Measurements from ENCODE around the gene LCN10. TPM values are rescaled to one million over a fixed set of nuclear protein-coding genes. Genes with fewer than 3 reads are reported as not detected.

LCN10 gene
- total and polyA plus RNA-seq, 10 of the 15 experiments (the other 5 are each of a cell fraction or from before 2014, with no cell fraction given), result 0.06 to 1.3 (median 0.21) TPM; not detected in 1

DNA sequence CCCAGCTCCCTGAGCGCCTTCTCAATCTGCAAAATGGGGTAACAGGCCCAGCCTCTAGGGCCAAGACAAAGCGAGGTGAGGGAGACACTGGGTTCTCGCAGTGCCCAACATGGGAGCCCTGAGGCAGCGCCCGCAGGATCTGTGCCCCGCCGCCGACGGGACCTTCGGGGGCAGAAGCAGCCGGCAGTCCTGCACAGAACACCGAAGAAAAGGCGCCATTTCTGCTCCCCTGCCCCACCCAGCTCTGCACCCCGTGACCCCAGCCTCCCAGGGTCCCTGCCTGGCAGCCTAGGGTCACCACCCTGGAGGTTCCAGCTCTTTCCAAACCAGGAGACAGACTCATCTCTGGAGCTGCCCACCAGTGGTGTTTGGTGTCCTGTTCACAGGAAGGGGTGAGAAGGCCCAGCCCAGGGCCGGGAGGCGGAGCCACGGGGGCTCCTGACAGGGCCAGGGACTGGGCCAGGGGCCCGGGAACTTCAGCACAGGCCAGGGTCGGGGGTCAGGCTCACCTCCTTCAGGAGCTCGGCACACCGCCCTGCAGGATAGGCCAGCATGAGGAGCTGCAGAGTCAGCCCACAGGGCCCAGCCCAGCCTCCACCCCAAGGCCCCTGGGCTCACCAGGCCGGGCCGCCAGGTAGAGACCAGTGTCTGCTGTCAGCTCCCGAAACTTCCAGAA is 12.0 kb upstream of the LCN10 start (continued):
- TF ChIP-seq ZNF207 (IDR thresholded peaks at IDR 0.05; ENCODE audit: borderline replicate concordance) (no peak), BCL11A (IDR thresholded peaks at IDR 0.05; ENCODE audit: low read depth, low read length) (no peak)

DNA sequence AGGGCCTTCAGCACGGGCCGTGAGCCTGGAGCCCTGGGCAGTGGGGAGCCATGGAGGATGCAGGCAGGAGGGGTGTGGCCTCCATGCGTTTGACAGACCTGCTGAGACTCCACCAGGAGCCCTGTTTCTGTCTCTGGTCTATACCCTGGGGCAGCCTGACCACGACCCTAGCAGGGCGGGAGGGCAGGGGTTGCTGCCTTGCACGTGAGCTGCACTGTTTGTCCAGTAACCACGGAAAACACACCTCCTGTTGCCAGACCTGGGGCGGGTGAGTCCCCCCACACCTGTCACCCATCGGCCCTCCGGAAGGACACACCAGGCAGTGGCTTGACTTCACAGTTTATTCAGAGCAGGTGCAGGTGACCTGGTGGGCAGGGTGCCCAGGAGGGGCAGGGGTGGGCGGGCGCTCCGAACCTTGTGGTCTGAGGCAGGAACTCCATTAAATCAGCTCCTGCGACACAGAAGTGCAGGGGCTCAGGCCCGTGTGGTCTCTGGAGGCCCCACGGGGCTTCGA is 11.4 kb upstream of the LCN10 start:
- ChIA-PET RAD21 (ENCODE audit: unreplicated experiment) (no interaction called here), SMC1A (ENCODE audit: uncharacterized antibody, unreplicated experiment) (no interaction called here), POLR2A (no interaction called here), CTCF (no interaction called here)
- TF ChIP-seq POLR2A (IDR thresholded peaks at IDR 0.05; ENCODE audit: low read depth, low read length) (no peak), BRCA1 (IDR thresholded peaks at IDR 0.05; ENCODE audit: low read depth, low read length) (no peak)
- TF ChIP-seq, protein P1, sequence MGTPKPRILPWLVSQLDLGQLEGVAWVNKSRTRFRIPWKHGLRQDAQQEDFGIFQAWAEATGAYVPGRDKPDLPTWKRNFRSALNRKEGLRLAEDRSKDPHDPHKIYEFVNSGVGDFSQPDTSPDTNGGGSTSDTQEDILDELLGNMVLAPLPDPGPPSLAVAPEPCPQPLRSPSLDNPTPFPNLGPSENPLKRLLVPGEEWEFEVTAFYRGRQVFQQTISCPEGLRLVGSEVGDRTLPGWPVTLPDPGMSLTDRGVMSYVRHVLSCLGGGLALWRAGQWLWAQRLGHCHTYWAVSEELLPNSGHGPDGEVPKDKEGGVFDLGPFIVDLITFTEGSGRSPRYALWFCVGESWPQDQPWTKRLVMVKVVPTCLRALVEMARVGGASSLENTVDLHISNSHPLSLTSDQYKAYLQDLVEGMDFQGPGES (IDR thresholded peaks at IDR 0.05), result no peak
- WGBS (ENCODE audit: insufficient coverage, insufficient replicate concordance, low lambda C conversion rate, missing lambda C conversion rate), result 14% methylated on average over 14 of the region's 17 CpGs
- H3K79me2 ChIP-seq (ENCODE audit: control insufficient read depth, insufficient read depth, low read length), result no peaks in the 10 kb centered on the region
- ATAC-seq (no peak), FAIRE-seq (no peak), DNase-seq (ENCODE audit: low read depth, low spot score) (no peak)
- H3K27me3 ChIP-seq (replicated peaks in 1 of 2; ENCODE audit: control insufficient read depth in 2 of 2, insufficient read depth in 2 of 2, low read length in 1 of 2), result 0 out of 4 replicates have a peak, but pooled peaks cover 0 to 2% of the 10 kb centered on the region in 2 experiments
- no TSS peak for BruUV-seq (replicated peaks)
- H3K4me1 ChIP-seq (ENCODE audit: control insufficient read depth, insufficient read depth, low read length), result no peaks in the 10 kb centered on the region
- H4K20me1 ChIP-seq (ENCODE audit: control insufficient read depth, insufficient read depth), result no peaks in the 10 kb centered on the region
- in situ Hi-C loops (cut with MboI), result no loop called here
- H2AFZ ChIP-seq (ENCODE audit: control insufficient read depth, low read depth, low read length), result no peak overlapping the region
- peaks cover 33% of the 10 kb centered on the region for H3K9me3 ChIP-seq (replicated peaks; ENCODE audit: control insufficient read depth, insufficient read depth, low read length)
- H3K36me3 ChIP-seq (ENCODE audit: control insufficient read depth in 2 of 2, insufficient read depth in 2 of 2, low read length in 1 of 2), result no peaks in the 10 kb centered on the region
- H3K9ac ChIP-seq (ENCODE audit: control insufficient read depth, insufficient read depth, low read length), result no peak overlapping the region
- H3K27ac ChIP-seq (ENCODE audit: control insufficient read depth, insufficient read depth), result no peak overlapping the region
- H3K4me3 ChIP-seq, result no peak overlapping the region
- intact Hi-C loops (cut with micrococcal nuclease; ENCODE audit: unreplicated experiment), result no loop called here
- H3K4me2 ChIP-seq (ENCODE audit: control insufficient read depth, insufficient read depth), result no peak overlapping the region

All from GM12878 (cell line).